Erythroblast (primary cell): ENCODE measurements around the gene INPP4B.
"Not testable (repeated sequence)": the region's sequence is repeated elsewhere in the genome, so short reads cannot be mapped to it uniquely, and the experiment has no call there.

ENCODE experiments used
- DNase-seq, 2 experiments: peaks; one replicate each; lab custom pipeline; 2025; lab: John Stamatoyannopoulos, UW
- GATA1 ChIP-seq: IDR thresholded peaks from 2 replicates; pipeline ENCODE4 v1.6.1; 2011; ENCODE audit warnings: low read depth, mild to moderate bottlenecking, control low read depth, low read length, moderate library complexity
- POLR2A ChIP-seq: IDR thresholded peaks from 2 replicates; pipeline ENCODE4 v1.6.1; 2011; ENCODE audit warnings: mild to moderate bottlenecking, low read length

The INPP4B gene

DNA sequence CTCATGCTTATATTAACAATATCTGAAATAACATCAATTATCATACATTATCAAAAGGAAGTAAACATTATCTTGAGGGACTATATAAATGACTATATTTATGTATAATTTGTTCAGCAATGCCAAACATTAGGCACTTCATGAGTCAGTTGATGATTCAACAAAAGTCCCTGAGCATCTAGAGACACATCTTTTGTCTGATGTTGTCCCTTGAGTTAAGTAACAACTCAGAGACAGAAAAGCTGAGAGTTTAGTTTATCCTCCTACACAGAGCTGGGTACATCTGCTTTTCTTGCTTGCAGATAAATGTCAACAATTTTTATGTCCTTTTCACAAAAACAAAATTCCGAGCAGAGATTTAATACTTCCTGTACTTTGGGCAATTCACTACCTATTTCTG is 311.1 kb downstream of the INPP4B start:
- no peak for DNase-seq
- TF ChIP-seq GATA1 (no peak), POLR2A (no peak)

DNA sequence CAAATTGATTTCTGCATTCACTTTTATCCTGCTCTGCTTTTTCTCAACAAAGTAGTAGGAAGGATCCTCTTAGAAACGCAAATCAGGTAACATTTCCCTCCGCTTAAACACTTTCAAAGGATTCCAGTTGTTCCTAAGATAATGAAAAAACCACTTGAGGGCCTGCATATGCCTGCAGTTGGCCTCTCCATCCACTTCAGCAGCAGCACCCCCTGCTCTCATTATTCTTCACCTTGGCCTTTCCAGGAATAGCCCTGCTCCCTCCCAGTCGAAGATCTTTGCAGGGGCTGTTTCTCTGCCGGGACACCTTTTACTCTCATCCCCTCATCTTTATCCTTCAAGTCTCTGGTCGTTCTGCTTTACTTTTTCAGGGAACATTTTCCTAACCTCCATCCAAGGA is 314.0 kb downstream of the INPP4B start:
- no peak for DNase-seq
- TF ChIP-seq GATA1 (no peak), POLR2A (no peak)

DNA sequence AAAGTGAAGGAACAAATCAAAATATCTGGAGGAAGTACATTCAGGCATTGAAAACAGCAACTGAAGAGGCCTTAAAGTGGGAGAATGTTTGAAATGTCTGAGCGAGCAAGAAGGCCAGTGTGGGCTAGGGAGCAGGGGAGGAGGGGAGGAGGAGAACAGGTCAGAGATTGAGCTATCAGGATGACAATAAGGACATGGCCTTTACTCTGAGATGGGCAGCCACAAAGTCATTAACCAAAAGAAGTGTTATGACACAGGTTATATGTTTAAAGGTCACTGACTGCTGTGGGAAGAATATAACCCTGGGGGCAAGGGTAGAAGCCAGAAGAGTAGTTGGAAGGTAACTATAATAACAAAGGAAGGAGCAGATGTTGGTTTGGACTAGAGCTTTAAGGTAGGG is 315.4 kb downstream of the INPP4B start:
- no peak for DNase-seq
- TF ChIP-seq GATA1 (no peak), POLR2A (no peak)

DNA sequence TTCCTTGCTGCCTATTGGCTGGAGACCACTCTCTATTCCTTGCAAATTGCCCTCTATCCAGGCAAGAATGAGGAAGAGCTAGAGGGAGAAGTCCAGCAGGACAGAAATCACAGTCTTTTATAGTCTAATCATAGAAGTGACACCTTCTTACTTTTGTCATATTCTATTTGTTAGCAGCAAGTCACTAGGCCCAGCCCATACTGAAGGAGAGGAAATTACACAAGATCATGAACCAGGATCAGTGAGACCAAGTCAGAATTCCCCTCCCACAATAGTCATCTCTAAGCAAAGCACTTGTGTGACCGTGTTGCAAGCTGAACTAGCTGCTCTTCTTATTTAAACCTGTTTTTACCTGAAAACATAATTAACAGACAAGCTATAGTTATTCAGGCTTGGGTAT is 317.7 kb downstream of the INPP4B start:
- no peak for TF ChIP-seq GATA1
- no peak for TF ChIP-seq POLR2A

DNA sequence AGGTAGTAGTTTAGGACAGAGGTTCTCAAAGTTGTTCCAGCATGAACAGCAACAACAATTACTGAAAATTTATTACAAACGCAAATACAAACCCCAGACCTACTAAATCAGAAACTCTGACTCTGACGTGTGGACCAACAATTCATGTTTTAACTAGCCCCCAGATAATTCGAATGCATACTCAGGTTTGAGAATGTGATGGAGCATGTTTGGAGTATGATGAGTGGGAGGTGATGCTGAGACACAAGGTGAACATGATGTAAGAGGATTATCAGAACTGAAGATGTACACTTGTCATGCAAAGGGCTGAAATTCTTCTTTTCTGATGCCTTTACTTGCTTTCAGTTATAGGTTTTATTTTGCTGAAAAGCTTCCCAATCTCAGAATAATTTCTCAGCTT is 323.0 kb downstream of the INPP4B start:
- TF ChIP-seq POLR2A (no peak), GATA1 (no peak)
- DNase-seq, result no peak

More for the DNA sequence above, 317.7 kb downstream of the INPP4B start:
- DNase-seq, result no peak

DNA sequence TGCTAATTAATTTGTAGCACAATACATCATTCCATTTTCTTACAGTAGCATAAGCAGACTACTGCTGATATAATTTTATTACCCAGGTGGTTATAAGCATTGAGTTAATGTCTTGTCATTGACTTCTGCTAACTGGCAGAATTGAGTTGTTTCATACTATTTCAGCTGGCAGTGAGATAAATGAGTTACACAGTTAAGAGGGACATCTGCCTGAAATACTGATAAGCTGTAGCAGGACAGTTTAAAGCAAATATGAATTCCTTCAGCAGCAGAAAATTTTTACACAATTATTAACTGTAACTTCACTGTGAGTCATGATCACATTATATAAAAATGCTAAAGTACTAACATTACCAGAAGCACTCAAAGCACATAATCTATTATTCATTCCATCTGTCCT is 326.8 kb downstream of the INPP4B start:
- TF ChIP-seq POLR2A (no peak), GATA1 (no peak)
- DNase-seq, result no peak

DNA sequence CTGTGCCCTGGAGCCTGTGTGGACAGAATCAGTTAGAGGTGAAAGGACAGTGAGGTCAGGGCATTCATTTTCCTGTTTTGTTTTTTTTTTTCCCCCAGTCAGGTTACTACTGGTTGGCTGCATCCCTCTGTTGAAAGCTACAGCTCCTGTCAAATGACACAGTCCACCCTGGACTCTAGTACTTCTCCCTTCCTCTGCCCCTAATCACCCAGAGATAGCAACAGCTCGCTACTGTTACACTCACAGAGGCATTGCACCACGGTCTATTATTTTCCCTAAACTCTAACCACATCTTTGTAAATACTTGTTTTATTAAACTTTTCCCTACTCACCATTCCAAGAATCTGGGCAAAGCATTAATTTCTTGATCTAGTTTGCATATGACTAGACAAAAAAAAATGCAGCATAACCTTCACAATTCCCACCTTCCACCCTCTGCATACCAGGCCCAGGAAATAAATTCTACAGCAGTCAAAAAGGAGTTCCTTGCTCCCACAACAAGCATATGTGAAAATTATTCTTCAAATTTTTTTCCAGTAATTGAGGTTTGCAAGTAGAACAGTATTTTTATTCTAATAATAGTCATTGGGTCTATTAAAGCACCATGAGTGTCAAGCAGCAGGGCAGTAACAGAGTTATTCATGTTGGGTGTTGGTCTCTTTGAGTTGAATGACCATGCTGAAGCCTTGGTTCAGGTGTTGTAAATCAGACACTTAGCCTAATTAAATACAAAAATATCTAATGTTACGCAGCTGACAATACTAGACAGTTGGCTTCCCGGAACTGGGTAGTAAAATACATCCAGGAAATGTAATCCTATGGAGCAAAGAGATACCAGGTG is 329.2 kb downstream of the INPP4B start:
- TF ChIP-seq GATA1 (no peak), POLR2A (no peak)
- no peak for DNase-seq

DNA sequence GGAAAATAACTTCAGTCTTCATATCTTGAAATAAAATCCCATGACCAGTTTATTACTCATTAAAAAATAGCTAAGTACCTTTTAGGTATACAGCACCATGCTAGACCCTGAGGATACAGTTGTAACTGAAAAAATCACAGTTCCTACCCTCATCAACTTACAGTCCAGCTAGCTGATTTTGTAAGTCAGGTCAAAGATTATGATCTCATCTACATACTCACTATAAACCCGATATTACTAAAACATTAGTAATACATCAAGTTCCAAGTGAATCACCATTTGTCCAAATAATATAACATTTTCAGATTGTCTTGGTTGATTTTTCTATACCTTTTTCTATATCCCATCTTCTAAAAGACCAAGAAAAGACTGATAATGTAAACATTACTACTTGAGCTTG is 333.9 kb downstream of the INPP4B start:
- TF ChIP-seq GATA1, result no peak
- no peak for TF ChIP-seq POLR2A

DNA sequence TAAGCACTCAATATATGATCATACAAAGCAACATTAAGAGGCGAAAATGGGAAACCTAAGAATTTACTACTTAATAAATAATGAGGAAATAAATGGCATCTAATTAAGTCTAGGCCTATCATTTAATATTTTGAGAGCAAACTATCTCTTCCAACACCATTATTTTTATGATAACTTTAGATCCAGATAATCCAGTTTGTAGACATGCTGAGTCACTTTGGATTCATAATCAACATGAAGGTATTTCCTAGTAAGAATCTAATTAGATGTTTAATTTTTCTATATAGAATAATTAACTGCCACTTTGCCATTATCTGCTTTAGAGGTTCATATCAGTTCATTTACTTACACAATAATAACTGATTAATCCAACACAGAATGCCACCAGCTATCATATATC is 336.2 kb downstream of the INPP4B start:
- TF ChIP-seq POLR2A (no peak), GATA1 (no peak)
- no peak for DNase-seq

More for the DNA sequence above, 333.9 kb downstream of the INPP4B start:
- no peak for DNase-seq

DNA sequence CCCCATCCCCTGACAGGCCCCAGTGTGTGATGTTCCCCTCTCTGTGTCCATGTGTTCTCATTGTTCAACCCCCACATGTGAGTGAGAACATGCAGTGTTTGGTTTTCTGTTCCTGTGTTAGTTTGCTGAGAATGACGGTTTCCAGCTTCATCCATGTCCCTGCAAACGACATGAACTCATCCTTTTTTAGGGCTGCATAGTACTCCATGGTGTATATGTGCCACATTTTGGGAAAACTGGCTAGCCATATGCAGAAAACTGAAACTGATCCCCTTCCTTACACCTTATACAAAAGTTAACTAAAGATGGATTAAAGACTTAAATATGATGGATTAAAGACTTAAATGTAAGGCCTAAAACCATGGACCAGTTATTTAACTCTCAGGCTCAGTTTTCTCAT is 336.7 kb downstream of the INPP4B start:
- not testable (repeated sequence) for DNase-seq

DNA sequence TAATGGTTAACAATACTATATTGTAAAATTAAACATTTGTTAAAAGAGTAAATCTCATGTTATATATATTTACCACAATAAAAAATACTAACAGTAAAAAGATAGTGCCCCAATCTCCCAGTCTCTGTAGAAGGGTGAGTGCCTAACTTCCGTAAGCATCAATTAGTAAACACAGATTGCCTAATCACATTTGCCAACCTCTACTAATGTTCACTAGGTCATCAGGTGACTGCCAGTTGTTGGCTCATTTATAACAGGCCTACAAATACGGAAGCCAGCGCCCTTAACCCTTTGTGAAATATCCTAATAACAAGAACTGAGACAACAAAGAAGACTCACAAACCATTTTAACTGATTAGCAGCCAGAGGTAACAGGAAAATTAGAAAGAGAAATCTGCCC is 345.1 kb downstream of the INPP4B start:
- no peak for TF ChIP-seq POLR2A
- no peak for DNase-seq

DNA sequence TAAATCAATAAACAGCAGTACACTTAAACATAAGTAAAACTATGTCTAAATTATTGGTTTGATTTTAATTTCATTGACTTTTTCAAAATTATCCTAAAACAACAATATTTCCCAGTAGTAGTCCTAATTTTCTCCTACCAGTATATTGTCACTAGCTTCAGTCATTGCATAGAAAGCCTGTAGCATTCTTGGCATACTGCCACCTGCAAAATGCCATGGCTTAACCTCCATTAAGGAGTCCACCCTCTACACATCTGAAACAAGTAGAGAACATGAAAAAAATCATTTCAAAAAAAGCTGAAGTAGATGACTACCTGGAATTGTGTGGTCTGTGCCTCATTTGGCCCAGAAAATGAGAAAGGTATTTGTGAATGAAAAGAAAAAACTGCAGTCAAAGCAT is 348.5 kb downstream of the INPP4B start:
- DNase-seq, result no peak
- TF ChIP-seq GATA1, result no peak

DNA sequence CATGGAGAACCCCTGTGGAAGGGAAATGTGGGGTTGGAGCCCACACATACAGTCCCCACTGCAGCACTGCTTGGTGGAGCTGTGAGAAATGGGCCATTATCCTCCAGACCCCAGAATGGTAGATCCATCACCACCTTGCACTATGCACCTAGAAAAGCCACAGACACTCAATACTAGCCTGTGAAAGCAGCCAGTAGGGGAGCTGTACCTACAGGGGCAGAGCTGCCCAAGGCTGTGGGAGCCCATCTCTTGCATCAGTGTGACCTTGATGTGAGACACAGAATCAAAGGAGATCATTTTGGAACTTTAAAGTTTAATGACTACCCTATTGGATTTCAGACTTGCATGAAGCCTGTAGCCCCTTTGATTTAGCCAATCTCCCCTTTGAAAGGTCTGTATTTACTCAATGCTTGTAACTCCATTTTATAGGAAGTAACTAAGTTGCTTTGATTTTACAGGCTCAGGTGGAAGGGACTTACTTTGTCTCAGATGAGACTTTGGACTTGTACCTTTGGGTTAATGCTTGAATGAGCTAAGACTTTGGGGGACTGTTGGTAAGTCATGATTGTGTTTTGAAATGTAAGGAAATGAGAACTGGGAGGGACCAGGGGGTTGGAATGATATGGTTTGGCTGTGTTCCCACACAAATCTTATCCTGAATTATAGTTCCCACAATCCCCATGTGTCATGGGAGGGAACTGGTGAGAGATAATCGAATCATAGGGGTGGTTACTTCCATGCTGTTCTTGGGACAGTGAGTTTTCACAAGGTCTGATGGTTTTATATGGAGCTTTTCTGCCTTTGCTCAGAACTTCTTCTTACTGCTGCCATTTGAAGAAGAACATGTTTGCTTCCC is 352.6 kb downstream of the INPP4B start:
- no peak for DNase-seq
- no peak for TF ChIP-seq POLR2A
- TF ChIP-seq GATA1, result no peak

DNA sequence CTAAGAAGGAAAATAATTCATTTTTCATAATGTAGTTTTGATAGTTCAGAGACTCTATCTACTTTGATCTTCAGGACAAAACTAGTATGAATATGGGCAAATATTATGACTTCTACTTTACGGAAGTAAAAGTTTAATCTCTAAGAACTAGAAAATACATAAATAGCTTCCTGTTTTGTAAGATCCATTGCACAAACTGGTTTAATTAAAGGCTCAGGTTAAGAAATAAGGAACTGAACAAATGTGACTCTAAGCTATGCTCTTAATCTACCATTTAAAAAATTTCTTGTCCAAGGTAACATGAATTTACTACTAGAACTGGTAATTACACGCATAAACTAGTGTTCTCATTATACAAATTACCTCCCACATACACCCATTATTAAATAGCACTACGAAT is 360.6 kb downstream of the INPP4B start:
- TF ChIP-seq GATA1, result no peak
- TF ChIP-seq POLR2A, result no peak

More for the DNA sequence above, 360.6 kb downstream of the INPP4B start:
- no peak for DNase-seq
